Esophagus (tissue), 2 donors: ENCODE results near the gene PAK2. TPM values are rescaled to one million over a fixed set of nuclear protein-coding genes. Genes with fewer than 3 reads are reported as not detected.
"Not testable (repeated sequence)": the region's sequence is repeated elsewhere in the genome, so short reads cannot be mapped to it uniquely, and the experiment has no call there.

Experiments
- H3K27ac ChIP-seq, 2 donors: one replicate each; pipeline ENCODE4 v1.5.1; 2013; ENCODE audit warnings: low read depth in 2 of 2, mild to moderate bottlenecking in 2 of 2, inconsistent platforms in 1 of 2, low read length in 1 of 2, moderate library complexity in 1 of 2
- H3K27me3 ChIP-seq, 2 donors: one replicate each; pipeline ENCODE4 v1.6.1; 2013; ENCODE audit warnings: low read length in 2 of 2, control low read depth in 1 of 2, mild to moderate bottlenecking in 1 of 2; ENCODE audit not compliant: insufficient read depth in 2 of 2, control insufficient read depth in 1 of 2
- H3K36me3 ChIP-seq, 2 donors: one replicate each; pipeline ENCODE4 v1.6.1; 2013; ENCODE audit warnings: low read length in 1 of 2; ENCODE audit not compliant: control insufficient read depth in 2 of 2, insufficient read depth in 2 of 2
- H3K4me1 ChIP-seq, 2 donors: one replicate each; pipeline ENCODE4 v1.6.1; 2013; ENCODE audit warnings: low read length in 1 of 2; ENCODE audit not compliant: control insufficient read depth in 2 of 2, insufficient read depth in 2 of 2
- H3K4me3 ChIP-seq, 2 donors: one replicate each; pipeline ENCODE4 v1.5.1; 2013; ENCODE audit warnings: low read length in 2 of 2, mild to moderate bottlenecking in 2 of 2, low read depth in 1 of 2, moderate library complexity in 1 of 2
- H3K9me3 ChIP-seq, 2 donors: one replicate each; pipeline ENCODE4 v1.6.1; 2013; ENCODE audit warnings: mild to moderate bottlenecking in 2 of 2, low read depth in 1 of 2, low read length in 1 of 2, moderate library complexity in 1 of 2; ENCODE audit not compliant: control insufficient read depth in 2 of 2, insufficient read depth in 1 of 2
- WGBS, 2 donors: extraction: QIAGEN DNeasy Blood & Tissue Kit; methylation state at CpG; one replicate each; pipeline ENCODE4 v1.1.7; 2013; 5-methylcytosine and 5-hydroxymethylcytosine counted together
- polyA plus RNA-seq, 2 donors: library from polyadenylated mRNA; stranded (reverse); fragments of 200-250 nt; gene quantifications; one replicate each; pipeline ENCODE4 v1.2.3, GENCODE V29; 2013
- donor health status: healthy with polysubstance abuse.
- donor health status: Bipolar disorder and iron deficiency.

The PAK2 gene
- polyA plus RNA-seq, 2 donors, result 10.9 to 13.2 TPM

DNA sequence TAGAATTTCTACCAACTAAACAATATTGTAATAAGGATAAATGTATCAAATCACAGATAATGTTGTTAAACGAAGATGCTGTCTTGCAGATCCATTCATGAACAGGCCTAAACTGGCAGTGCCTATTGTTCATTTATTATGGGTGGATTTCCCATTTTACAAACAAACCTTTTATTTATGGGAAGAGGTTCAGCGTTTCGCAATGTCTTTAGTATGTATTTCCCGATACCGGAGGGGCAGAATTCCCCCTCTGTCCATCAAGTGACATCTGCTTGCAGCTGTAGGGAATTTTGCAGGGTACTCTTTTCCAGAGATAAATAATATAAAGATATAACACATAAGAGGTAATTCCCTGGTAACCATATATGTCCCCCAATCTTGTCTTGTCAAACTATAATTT is 33.3 kb upstream of the PAK2 start:
- Histone ChIP-seq H3K27ac (no peak overlapping the region), H3K9me3 (no peaks in the 10 kb centered on the region), H3K4me1 (peaks cover 0 to 2% of the 10 kb centered on the region in 2 donors), H3K36me3 (no peaks in the 10 kb centered on the region), H3K27me3 (no peaks in the 10 kb centered on the region), H3K4me3 (no peak overlapping the region)
- 47 to 61% methylated on average over 5 of the region's 5 CpGs for WGBS, 2 donors

DNA sequence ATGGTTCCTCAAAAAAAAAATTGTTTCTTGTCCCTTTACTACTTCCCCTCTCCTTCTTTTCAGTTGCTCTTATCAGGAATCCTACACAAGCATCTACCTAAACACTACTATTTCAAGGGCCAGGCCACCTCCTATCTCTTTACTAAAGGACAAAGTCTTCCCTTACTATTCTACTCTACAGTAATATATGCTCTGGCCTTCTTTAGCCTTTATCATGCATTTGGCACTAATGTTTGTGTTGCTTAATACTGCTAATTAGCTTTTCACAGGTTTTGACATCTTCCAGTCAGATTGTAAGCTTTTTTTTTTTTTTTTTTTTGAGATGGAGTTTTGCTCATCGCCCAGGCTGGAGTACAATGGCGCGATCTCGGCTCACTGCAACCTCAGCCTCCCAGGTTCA is 32.9 kb upstream of the PAK2 start:
- no peaks in the 10 kb centered on the region for H3K9me3 ChIP-seq
- H3K27me3 ChIP-seq, result no peaks in the 10 kb centered on the region
- H3K4me1 ChIP-seq, result peaks cover 0 to 2% of the 10 kb centered on the region in 2 donors
- H3K4me3 ChIP-seq, result no peak overlapping the region
- no peaks in the 10 kb centered on the region for H3K36me3 ChIP-seq
- H3K27ac ChIP-seq, result no peak overlapping the region
- WGBS, 2 donors, result 75 to 89% methylated on average over 4 of the region's 4 CpGs

DNA sequence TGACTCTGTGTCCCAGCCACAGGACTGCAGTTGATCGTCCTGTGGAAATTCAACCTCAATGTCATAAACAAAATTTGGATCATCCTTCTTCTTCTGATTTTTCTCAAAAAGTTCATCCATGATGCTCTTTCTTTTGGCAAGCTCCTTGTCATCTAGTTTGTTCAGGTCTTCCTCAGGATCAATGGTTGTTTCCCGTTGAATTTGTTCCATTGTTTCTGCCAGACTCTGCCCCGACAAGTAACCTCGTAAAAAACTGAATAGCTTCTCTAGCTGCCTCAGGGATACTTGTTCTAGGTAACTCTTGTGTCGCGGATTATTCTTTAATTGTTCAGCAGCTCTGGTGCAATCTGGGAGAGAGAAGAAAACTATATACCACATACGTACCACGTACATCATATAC is 32.1 kb upstream of the PAK2 start:
- Histone ChIP-seq H3K27me3 (no peaks in the 10 kb centered on the region), H3K4me1 (peaks cover 0 to 2% of the 10 kb centered on the region in 2 donors), H3K9me3 (no peaks in the 10 kb centered on the region), H3K4me3 (no peak overlapping the region), H3K36me3 (no peaks in the 10 kb centered on the region), H3K27ac (no peak overlapping the region)
- 56 to 72% methylated on average over 8 of the region's 8 CpGs for WGBS, 2 donors

DNA sequence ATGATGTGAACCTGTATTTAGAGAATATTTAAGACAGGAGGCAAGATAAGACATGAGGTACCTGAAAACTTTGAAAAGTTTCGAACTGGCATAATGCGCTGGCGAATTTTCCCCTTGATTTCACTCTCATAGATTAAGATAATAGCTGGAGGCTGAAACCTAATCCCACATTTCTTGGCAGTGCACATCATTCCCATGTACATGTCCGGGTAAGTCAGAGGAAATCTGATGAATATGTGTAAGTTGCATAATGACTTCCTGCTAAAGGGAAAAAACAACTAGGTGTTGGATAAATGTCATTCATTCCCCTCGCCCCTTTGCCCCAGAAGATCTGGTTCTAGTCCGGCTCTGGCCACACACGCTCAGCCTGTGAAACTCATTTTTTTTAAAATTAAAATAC is 31.2 kb upstream of the PAK2 start:
- H3K9me3 ChIP-seq, result no peaks in the 10 kb centered on the region
- H3K36me3 ChIP-seq, result no peaks in the 10 kb centered on the region
- WGBS, 2 donors, result 53 to 71% methylated on average over 7 of the region's 7 CpGs
- no peak overlapping the region for H3K4me3 ChIP-seq
- no peak overlapping the region for H3K27ac ChIP-seq
- peaks cover 0 to 2% of the 10 kb centered on the region in 2 donors for H3K4me1 ChIP-seq
- H3K27me3 ChIP-seq, result no peaks in the 10 kb centered on the region

- WGBS, 2 donors, result 0% methylated on average over 41 to 68 of the region's 68 CpGs
- H3K27me3 ChIP-seq, result no peaks in the 10 kb centered on the region
- peak within 1 kb of the TSS; percentile 87 to 88 for H3K27ac ChIP-seq
- no peaks in the 10 kb centered on the region for H3K36me3 ChIP-seq
- H3K9me3 ChIP-seq, result no peaks in the 10 kb centered on the region
- peaks cover 0 to 2% of the 10 kb centered on the region in 2 donors for H3K4me1 ChIP-seq
- peak within 1 kb of the TSS; percentile 85 to 87 for H3K4me3 ChIP-seq
These were observed 27.7 kb upstream of the PAK2 start, which contains the start of the genes CEP19 and PIGX for GRCh38 chr3:196711838-196712513. Gene CEP19 (minus strand): TSS chr3:196712250. CDS start chr3:196708657, 3,593 bp downstream. Gene PIGX (plus strand): TSS chr3:196712377.

DNA sequence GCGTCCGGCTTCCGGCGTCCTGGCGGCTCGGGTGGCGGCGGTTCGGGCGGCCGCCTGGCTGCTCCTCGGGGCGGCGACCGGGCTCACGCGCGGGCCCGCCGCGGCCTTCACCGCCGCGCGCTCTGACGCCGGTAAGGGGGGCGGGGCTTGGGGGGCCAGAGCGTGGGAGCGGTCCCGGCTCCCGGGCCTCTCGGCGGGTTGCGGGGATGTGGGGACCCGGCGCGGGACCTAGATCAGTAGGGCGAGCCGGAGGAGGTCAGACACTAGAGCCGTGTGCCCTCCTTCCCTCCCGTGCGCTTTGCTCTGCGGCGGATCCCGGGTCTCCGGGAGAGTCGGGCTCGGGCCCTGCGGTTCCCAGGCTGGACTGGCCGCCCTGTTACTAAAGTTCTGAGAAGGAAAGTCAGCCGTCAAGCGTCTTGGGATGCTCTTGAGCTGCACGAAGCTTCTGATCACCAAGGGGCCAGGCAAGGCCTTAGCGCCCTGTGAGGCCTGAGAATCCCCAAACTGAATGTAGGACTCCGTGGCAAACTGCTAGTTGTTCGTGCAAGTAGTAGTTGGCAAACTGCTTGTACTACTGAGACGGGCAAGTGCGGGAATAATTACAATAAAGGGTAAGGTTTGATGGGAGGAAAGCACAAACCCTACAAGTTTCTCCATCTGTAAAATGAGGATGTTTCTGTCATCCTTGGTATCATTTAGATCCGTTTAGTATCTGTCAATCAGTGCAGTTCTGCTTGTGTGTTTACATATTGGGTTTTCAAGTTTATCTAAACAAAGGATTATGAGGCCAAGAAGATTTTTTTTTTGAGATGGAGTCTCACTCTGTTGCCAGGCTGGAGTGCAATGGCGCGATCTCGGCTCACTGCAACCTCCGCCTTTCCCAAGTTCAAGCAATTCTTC is 26.9 kb upstream of the PAK2 start:
- no peaks in the 10 kb centered on the region for H3K36me3 ChIP-seq
- no peaks in the 10 kb centered on the region for H3K9me3 ChIP-seq
- H3K27me3 ChIP-seq, result no peaks in the 10 kb centered on the region
- H3K27ac ChIP-seq, result peak overlapping the region; percentile 87 to 88
- 5% methylated on average over 60 to 64 of the region's 64 CpGs for WGBS, 2 donors
- H3K4me1 ChIP-seq, result peaks cover 0 to 2% of the 10 kb centered on the region in 2 donors
- H3K4me3 ChIP-seq, result peak overlapping the region; percentile 85 to 87

DNA sequence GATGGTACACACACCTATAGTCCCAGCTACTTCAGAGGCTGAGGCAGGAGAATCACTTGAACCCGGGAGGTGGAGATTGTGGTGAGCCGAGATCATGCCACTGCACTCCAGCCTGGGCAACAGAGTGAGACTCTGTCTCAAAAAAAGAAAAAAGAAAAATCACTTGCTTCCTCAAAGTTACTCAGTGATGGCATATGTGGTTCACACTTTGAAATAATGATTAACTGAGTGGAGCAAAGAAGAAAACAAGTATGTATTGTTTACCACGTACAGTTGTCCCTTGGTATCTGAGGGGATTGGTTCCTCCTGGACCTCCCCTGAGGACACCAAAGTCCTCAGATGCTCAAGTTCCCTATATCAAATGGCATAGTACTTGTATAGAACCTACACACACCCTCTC is 22.5 kb upstream of the PAK2 start:
- not testable (repeated sequence) for H3K27me3 ChIP-seq, H3K4me3 ChIP-seq, H3K27ac ChIP-seq, H3K9me3 ChIP-seq, H3K4me1 ChIP-seq, H3K36me3 ChIP-seq
- 90 to 93% methylated on average over 3 of the region's 3 CpGs for WGBS, 2 donors

DNA sequence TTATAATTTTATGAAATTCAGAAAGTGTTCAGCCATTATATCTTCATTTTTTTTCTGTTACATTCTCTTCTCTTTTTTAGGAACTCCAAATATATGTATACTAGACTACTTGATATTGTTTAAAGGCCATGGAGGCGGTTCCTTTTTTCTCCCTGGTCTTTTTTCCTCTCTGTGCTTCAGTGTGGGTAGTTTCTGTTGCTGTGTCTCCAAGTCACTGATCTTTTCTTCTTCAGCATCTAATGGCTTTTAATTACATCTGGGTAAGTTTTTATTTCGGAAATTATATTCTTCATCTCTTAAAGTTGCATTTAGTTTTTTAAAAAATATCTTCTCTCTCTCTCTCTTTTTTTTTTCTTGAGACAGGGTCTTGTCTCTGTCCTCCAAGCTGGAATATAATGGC is 18.6 kb upstream of the PAK2 start:
- no peaks in the 10 kb centered on the region for H3K36me3 ChIP-seq
- H3K4me1 ChIP-seq, result no peaks in the 10 kb centered on the region
- H3K27ac ChIP-seq, result no peak overlapping the region
- H3K27me3 ChIP-seq, result no peaks in the 10 kb centered on the region
- H3K4me3 ChIP-seq, result no peak overlapping the region
- H3K9me3 ChIP-seq, result no peaks in the 10 kb centered on the region
- WGBS, 2 donors, result 86 to 95% methylated on average over 2 of the region's 2 CpGs

DNA sequence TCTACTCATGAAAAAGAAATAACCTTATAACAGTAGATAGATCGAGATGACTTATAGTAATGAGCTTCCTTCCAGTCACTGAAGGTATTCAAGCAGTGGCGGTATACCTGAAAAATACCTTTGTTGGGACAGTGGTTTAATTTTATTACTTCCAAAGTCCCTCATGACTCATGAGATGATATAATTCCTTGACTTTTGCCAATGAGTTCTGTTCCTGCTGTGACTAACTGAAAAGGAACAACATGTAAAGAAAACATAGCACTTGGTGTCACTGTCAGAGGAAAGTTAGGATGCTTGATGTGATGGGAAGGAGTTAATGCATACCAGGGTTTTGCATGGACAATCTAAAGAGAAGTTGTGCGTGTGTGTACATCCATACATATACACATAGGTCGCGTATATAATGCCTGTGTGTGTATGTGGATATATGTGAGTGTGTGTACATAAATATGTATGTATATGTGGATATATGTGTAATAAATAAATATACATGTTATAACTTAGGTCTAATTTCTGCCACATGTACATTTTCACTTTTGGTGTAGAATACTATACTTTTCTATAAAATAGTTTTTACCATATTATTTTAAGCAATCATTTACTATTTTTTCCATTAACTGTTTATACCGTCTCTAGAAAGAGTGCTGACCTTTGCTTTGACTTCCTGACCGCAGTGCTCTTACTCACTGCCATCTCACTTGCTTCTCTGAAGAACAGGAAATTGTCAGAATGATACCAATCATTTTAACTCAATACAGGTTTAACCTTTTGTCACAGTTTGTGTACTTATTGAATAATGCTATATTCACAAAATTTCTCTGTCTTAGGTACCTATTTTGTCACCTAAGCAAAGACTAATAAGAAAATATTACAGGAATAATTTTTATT is 12.6 kb upstream of the PAK2 start:
- peaks cover 0 to 2% of the 10 kb centered on the region in 2 donors for H3K36me3 ChIP-seq
- H3K4me3 ChIP-seq, result no peak overlapping the region
- H3K27me3 ChIP-seq, result no peaks in the 10 kb centered on the region
- 72 to 82% methylated on average over 7 of the region's 7 CpGs for WGBS, 2 donors
- no peaks in the 10 kb centered on the region for H3K9me3 ChIP-seq
- H3K4me1 ChIP-seq, result no peaks in the 10 kb centered on the region
- no peak overlapping the region for H3K27ac ChIP-seq
